ENCODE results near the gene PCDHB11.
"Not testable (repeated sequence)": the region's sequence is repeated elsewhere in the genome, so short reads cannot be mapped to it uniquely, and the experiment has no call there.

PCDHB11 gene

GRCh38 chr5:141175933-141176332 is 23.5 kb upstream of the PCDHB11 start:
- no peaks in the 10 kb centered on the region for H3K9me3 ChIP-seq (ENCODE audit: insufficient read depth, low read length)
- no peak overlapping the region for H2AFZ ChIP-seq (ENCODE audit: low read depth, low read length)
- no peak overlapping the region for H3K4me3 ChIP-seq (ENCODE audit: low read length)
- no peak overlapping the region for H3K27ac ChIP-seq (ENCODE audit: low read length)
- no peaks in the 10 kb centered on the region for H3K79me2 ChIP-seq (ENCODE audit: low read length)
- H3K27me3 ChIP-seq (ENCODE audit: low read depth, low read length), result no peaks in the 10 kb centered on the region
- H3K9ac ChIP-seq (ENCODE audit: low read length), result no peak overlapping the region
- H4K20me1 ChIP-seq (ENCODE audit: insufficient read depth, low read length), result no peaks in the 10 kb centered on the region
- TF ChIP-seq CTCF (IDR thresholded peaks at IDR 0.05; ENCODE audit: low read depth, low read length) (no peak), EZH2phosphoT487 (IDR thresholded peaks at IDR 0.05; ENCODE audit: low read depth) (no peak)
- peaks cover 3% of the 10 kb centered on the region; the same call in 1 of the 2 replicates for H3K4me1 ChIP-seq (ENCODE audit: low read length)
- H3K36me3 ChIP-seq (replicated peaks; ENCODE audit: low read depth, low read length), result no peaks in the 10 kb centered on the region
- H3K4me2 ChIP-seq (ENCODE audit: low read length), result no peak overlapping the region

- not testable (repeated sequence) for H3K4me2 ChIP-seq (ENCODE audit: low read length); H3K9ac ChIP-seq (ENCODE audit: low read length); H3K79me2 ChIP-seq (ENCODE audit: low read length); H3K9me3 ChIP-seq (ENCODE audit: insufficient read depth, low read length); H3K36me3 ChIP-seq (replicated peaks; ENCODE audit: low read depth, low read length); H3K27me3 ChIP-seq (ENCODE audit: low read depth, low read length); H4K20me1 ChIP-seq (ENCODE audit: insufficient read depth, low read length); H3K4me3 ChIP-seq (ENCODE audit: low read length); H2AFZ ChIP-seq (ENCODE audit: low read depth, low read length); H3K4me1 ChIP-seq (ENCODE audit: low read length); H3K27ac ChIP-seq (ENCODE audit: low read length)
These were observed 21.7 kb upstream of the PCDHB11 start, which contains the start of gene PCDHB8 for GRCh38 chr5:141177577-141178191. Gene PCDHB8, plus strand, starts transcription at chr5:141177790. Its CDS starts 245 bp downstream, at chr5:141178035.

GRCh38 chr5:141179371-141179770 is 20.1 kb upstream of the PCDHB11 start:
- H3K4me2 ChIP-seq (ENCODE audit: low read length); H2AFZ ChIP-seq (ENCODE audit: low read depth, low read length); H3K36me3 ChIP-seq (replicated peaks; ENCODE audit: low read depth, low read length); H3K4me1 ChIP-seq (ENCODE audit: low read length); H3K79me2 ChIP-seq (ENCODE audit: low read length); H3K27ac ChIP-seq (ENCODE audit: low read length); H4K20me1 ChIP-seq (ENCODE audit: insufficient read depth, low read length); H3K9ac ChIP-seq (ENCODE audit: low read length); H3K4me3 ChIP-seq (ENCODE audit: low read length); H3K27me3 ChIP-seq (ENCODE audit: low read depth, low read length); H3K9me3 ChIP-seq (ENCODE audit: insufficient read depth, low read length): not testable (repeated sequence)

- not testable (repeated sequence) for H3K27me3 ChIP-seq (ENCODE audit: low read depth, low read length); H3K27ac ChIP-seq (ENCODE audit: low read length); H3K9me3 ChIP-seq (ENCODE audit: insufficient read depth, low read length); H3K9ac ChIP-seq (ENCODE audit: low read length); H3K36me3 ChIP-seq (replicated peaks; ENCODE audit: low read depth, low read length); H3K79me2 ChIP-seq (ENCODE audit: low read length); H3K4me1 ChIP-seq (ENCODE audit: low read length); H3K4me3 ChIP-seq (ENCODE audit: low read length); H2AFZ ChIP-seq (ENCODE audit: low read depth, low read length); H4K20me1 ChIP-seq (ENCODE audit: insufficient read depth, low read length); H3K4me2 ChIP-seq (ENCODE audit: low read length)
These were observed 19.6 kb upstream of the PCDHB11 start for GRCh38 chr5:141179876-141180275.

GRCh38 chr5:141180313-141180712 is 19.1 kb upstream of the PCDHB11 start:
- H3K79me2 ChIP-seq (ENCODE audit: low read length), result no peaks in the 10 kb centered on the region
- H3K27me3 ChIP-seq (ENCODE audit: low read depth, low read length), result no peaks in the 10 kb centered on the region
- H3K36me3 ChIP-seq (replicated peaks; ENCODE audit: low read depth, low read length), result no peaks in the 10 kb centered on the region
- H3K4me3 ChIP-seq (ENCODE audit: low read length), result no peak overlapping the region
- no peaks in the 10 kb centered on the region for H3K4me1 ChIP-seq (ENCODE audit: low read length)
- no peak overlapping the region for H2AFZ ChIP-seq (ENCODE audit: low read depth, low read length)
- TF ChIP-seq CTCF (IDR thresholded peaks at IDR 0.05; ENCODE audit: low read depth, low read length) (no peak), EZH2phosphoT487 (IDR thresholded peaks at IDR 0.05; ENCODE audit: low read depth) (no peak)
- H3K9ac ChIP-seq (ENCODE audit: low read length), result no peak overlapping the region
- H3K9me3 ChIP-seq (ENCODE audit: insufficient read depth, low read length), result no peaks in the 10 kb centered on the region
- H4K20me1 ChIP-seq (ENCODE audit: insufficient read depth, low read length), result no peaks in the 10 kb centered on the region
- H3K27ac ChIP-seq (ENCODE audit: low read length), result no peak overlapping the region
- no peak overlapping the region for H3K4me2 ChIP-seq (ENCODE audit: low read length)
